Fibroblast of villous mesenchyme (primary cell): Measurements from ENCODE around the gene AXIN1. TPM values are rescaled to one million over a fixed set of nuclear protein-coding genes. Genes with fewer than 3 reads are reported as not detected.

Experiments
- DNase-seq: peaks from one replicate; pipeline ENCODE4 v3.0.0-alpha.2; 2010; ENCODE audit warnings: low read depth
- H3K4me3 ChIP-seq: 2 replicates; pipeline ENCODE4 v1.5.1; 2011; ENCODE audit warnings: low read depth, mild to moderate bottlenecking, low read length
- CTCF ChIP-seq: IDR thresholded peaks from 2 replicates; pipeline ENCODE4 v1.5.1; 2012; ENCODE audit warnings: low read depth, mild to moderate bottlenecking, low read length; ENCODE audit not compliant: insufficient read depth
- total RNA-seq: library from RNA; depleted of rRNA; stranded (reverse); fragments of >200 nt; gene quantifications from 2 replicates; pipeline ENCODE4 v1.2.3, GENCODE V29; 2012

Gene AXIN1
- total RNA-seq, 1 donor: 16.4 TPM

GRCh38 chr16:290681-291405 is 61.7 kb downstream of the AXIN1 start:
- DNase-seq: no peak
- no peak for TF ChIP-seq CTCF
- no peak overlapping the region for H3K4me3 ChIP-seq

GRCh38 chr16:290015-290680 is 62.4 kb downstream of the AXIN1 start:
- no peak for DNase-seq
- TF ChIP-seq CTCF: no peak
- no peak overlapping the region for H3K4me3 ChIP-seq

- no peak for DNase-seq
- H3K4me3 ChIP-seq: no peak overlapping the region
- no peak for TF ChIP-seq CTCF
These were observed 63.0 kb downstream of the AXIN1 start for GRCh38 chr16:289395-289997.

- no peak for TF ChIP-seq CTCF
- H3K4me3 ChIP-seq: no peak overlapping the region
- no peak for DNase-seq
These were observed 64.3 kb downstream of the AXIN1 start for GRCh38 chr16:287981-288920.

GRCh38 chr16:287298-287811 is 65.2 kb downstream of the AXIN1 start:
- no peak for TF ChIP-seq CTCF

GRCh38 chr16:286491-287297 is 65.8 kb downstream of the AXIN1 start:
- DNase-seq: no peak
- H3K4me3 ChIP-seq: no peak overlapping the region
- TF ChIP-seq CTCF: no peak

More at GRCh38 chr16:287298-287811, 65.2 kb downstream of the AXIN1 start:
- H3K4me3 ChIP-seq: no peak overlapping the region
- DNase-seq: no peak
